Measurements from ENCODE around the gene MYL2.

The MYL2 gene

DNA sequence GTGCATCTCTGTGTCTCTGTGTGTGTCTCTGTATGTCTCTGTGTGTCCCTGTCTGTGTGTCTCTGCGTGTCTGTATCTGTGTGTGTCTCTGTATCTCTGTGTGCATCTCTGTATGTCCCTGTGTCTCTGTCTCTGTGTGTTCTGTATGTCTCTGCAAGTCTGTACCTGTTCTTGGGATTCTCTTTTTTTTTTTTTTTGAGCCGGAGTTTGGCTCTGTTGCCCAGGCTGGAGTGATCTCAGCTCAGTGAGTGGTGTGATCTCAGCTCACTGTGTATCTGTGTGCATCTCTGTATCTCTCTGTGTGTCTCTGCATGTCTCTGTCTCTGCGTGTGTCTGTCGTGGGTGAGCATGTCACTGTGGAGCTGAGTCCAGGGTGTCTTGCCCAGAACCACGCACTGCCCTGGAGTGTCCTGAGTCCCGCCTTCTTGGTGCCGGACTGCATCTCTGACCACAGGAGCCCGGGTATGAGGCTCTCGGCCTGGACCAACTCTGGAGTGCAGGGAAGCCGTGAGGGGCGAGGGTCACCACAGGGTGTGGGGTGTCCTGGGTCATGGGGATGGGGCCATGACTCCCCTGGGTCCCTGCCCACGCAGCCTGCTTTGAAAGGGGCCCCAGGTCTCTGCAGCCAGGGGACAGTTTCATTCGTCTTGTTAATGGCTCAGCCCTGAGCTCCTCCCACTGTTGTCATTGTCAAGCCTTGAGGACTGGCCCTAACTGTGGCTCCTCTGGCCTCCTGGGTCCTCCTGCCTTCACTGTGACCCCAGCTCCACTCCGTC, 11.8 kb downstream of the MYL2 start:
- TF ChIP-seq FOXP2 (optimal IDR thresholded peaks at IDR 0.05; ENCODE audit: borderline replicate concordance, extremely low read depth, extremely low read length, insufficient read depth) (no peak), POLR2AphosphoS5 (IDR thresholded peaks at IDR 0.05; ENCODE audit: low read depth, low read length) (no peak), SIN3A (IDR thresholded peaks at IDR 0.05; ENCODE audit: borderline replicate concordance, insufficient read depth, low read length) (no peak), TAF1 (IDR thresholded peaks at IDR 0.05; ENCODE audit: borderline replicate concordance, insufficient read depth, low read length) (no peak)
- TF ChIP-seq, protein P1, sequence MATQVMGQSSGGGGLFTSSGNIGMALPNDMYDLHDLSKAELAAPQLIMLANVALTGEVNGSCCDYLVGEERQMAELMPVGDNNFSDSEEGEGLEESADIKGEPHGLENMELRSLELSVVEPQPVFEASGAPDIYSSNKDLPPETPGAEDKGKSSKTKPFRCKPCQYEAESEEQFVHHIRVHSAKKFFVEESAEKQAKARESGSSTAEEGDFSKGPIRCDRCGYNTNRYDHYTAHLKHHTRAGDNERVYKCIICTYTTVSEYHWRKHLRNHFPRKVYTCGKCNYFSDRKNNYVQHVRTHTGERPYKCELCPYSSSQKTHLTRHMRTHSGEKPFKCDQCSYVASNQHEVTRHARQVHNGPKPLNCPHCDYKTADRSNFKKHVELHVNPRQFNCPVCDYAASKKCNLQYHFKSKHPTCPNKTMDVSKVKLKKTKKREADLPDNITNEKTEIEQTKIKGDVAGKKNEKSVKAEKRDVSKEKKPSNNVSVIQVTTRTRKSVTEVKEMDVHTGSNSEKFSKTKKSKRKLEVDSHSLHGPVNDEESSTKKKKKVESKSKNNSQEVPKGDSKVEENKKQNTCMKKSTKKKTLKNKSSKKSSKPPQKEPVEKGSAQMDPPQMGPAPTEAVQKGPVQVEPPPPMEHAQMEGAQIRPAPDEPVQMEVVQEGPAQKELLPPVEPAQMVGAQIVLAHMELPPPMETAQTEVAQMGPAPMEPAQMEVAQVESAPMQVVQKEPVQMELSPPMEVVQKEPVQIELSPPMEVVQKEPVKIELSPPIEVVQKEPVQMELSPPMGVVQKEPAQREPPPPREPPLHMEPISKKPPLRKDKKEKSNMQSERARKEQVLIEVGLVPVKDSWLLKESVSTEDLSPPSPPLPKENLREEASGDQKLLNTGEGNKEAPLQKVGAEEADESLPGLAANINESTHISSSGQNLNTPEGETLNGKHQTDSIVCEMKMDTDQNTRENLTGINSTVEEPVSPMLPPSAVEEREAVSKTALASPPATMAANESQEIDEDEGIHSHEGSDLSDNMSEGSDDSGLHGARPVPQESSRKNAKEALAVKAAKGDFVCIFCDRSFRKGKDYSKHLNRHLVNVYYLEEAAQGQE (IDR thresholded peaks at IDR 0.05; ENCODE audit: insufficient read depth in 1 of 2, low read depth in 2 of 2, low read length in 2 of 2), result no peak

DNA sequence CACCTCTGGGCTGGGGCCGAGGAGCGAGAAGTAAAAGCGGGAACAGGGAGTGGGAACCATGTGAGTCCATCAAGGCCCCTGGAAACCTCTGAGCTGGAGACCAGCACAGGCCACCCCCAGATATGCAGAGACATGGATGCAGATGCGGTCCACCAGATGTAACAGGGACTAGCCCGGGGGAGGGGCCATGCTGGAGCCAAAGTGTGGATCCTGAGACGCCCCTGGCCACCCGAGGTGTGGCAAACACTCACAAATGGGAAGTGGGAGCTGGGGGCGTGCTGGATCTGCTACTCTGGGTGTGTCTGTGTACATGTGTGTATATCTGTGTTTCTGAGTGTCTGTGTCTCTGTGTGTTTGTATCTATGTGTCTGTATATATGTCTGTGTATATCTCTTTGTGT, 12.8 kb downstream of the MYL2 start:
- TF ChIP-seq, protein P1 (IDR thresholded peaks at IDR 0.05; ENCODE audit: insufficient read depth in 1 of 2, low read depth in 2 of 2, low read length in 2 of 2), result no peak
- TF ChIP-seq FOXP2 (optimal IDR thresholded peaks at IDR 0.05; ENCODE audit: borderline replicate concordance, extremely low read depth, extremely low read length, insufficient read depth) (no peak), TAF1 (IDR thresholded peaks at IDR 0.05; ENCODE audit: borderline replicate concordance, insufficient read depth, low read length) (no peak), POLR2AphosphoS5 (IDR thresholded peaks at IDR 0.05; ENCODE audit: low read depth, low read length) (no peak), SIN3A (IDR thresholded peaks at IDR 0.05; ENCODE audit: borderline replicate concordance, insufficient read depth, low read length) (no peak)

DNA sequence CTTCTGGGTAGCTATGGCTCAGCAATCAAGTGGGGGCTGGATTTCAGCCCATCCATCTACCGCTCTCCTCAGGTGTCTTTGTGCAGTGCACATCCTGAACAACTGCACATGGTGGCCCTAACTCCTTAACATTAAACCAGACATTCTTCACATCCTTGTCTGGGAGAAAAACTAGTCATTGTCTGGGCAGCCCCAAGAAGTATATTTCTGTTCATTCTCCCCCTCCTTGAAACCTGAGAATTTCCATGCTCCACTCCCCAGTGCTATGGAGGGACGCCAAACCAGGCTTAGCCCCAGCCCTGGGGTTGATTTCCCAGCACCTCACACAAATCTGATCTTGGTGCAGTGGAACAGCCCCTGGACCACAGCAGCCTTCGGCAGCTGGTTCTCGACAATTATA, 13.4 kb downstream of the MYL2 start:
- TF ChIP-seq TAF1 (IDR thresholded peaks at IDR 0.05; ENCODE audit: borderline replicate concordance, insufficient read depth, low read length) (no peak), POLR2AphosphoS5 (IDR thresholded peaks at IDR 0.05; ENCODE audit: low read depth, low read length) (no peak)
- TF ChIP-seq, protein P1 (IDR thresholded peaks at IDR 0.05; ENCODE audit: insufficient read depth in 1 of 2, low read depth in 2 of 2, low read length in 2 of 2), result no peak

DNA sequence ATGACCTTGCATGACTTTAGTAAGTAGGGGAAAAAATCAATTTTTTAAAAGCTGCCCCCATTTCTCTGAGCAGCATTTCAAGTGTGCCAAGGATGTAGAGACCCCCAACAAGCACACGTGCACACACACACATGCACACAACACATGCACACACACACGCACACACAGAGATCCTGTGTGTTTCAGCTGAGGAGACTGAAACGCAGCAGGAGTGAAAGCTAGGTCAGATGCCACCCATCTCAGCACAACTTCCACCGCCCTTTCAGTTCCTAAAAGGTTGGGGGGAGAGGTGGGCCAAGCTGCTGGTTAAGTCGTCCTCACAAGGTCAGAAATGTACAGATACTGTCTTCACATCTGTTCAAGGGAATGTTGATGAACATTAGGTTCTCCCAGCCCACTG, 13.9 kb downstream of the MYL2 start:
- TF ChIP-seq TAF1 (IDR thresholded peaks at IDR 0.05; ENCODE audit: borderline replicate concordance, insufficient read depth, low read length) (no peak), FOXP2 (optimal IDR thresholded peaks at IDR 0.05; ENCODE audit: borderline replicate concordance, extremely low read depth, extremely low read length, insufficient read depth) (no peak), SIN3A (IDR thresholded peaks at IDR 0.05; ENCODE audit: borderline replicate concordance, insufficient read depth, low read length) (no peak), POLR2AphosphoS5 (IDR thresholded peaks at IDR 0.05; ENCODE audit: low read depth, low read length) (no peak)
- TF ChIP-seq, protein P1 (IDR thresholded peaks at IDR 0.05; ENCODE audit: insufficient read depth in 1 of 2, low read depth in 2 of 2, low read length in 2 of 2), result no peak

All from PFSK-1 (cell line).